MG63 (cell line): ENCODE results near the gene ABCA1. TPM values are rescaled to one million over a fixed set of nuclear protein-coding genes. Genes with fewer than 3 reads are reported as not detected.
"Not testable (repeated sequence)": the region's sequence is repeated elsewhere in the genome, so short reads cannot be mapped to it uniquely, and the experiment has no call there.

Source experiments
- DNase-seq: peaks from one replicate; pipeline ENCODE4 v3.0.0-alpha.2; 2020
- H3K27me3 ChIP-seq: fragments of 250-450 bp; sonication (Bioruptor Pico); 2 replicates; pipeline ENCODE4 v1.5.1; 2020; ENCODE audit warnings: mild to moderate bottlenecking, moderate library complexity
- H3K36me3 ChIP-seq: fragments of 250-450 bp; sonication (Bioruptor Pico); 2 replicates; pipeline ENCODE4 v1.5.1; 2020; ENCODE audit warnings: mild to moderate bottlenecking, moderate library complexity
- H3K4me3 ChIP-seq: fragments of 250-450 bp; sonication (Bioruptor Pico); 2 replicates; pipeline ENCODE4 v1.5.1; 2020; ENCODE audit warnings: mild to moderate bottlenecking, moderate library complexity
- H3K9me3 ChIP-seq: fragments of 250-450 bp; sonication (Bioruptor Pico); 2 replicates; pipeline ENCODE4 v1.5.1; 2020; ENCODE audit warnings: mild to moderate bottlenecking, moderate library complexity
- total RNA-seq: library from RNA; depleted of rRNA; stranded (reverse); fragments of >200 nt; shearing (Covaris generic); gene quantifications from 2 replicates; pipeline ENCODE4 v1.2.3, GENCODE V29; 2014; ENCODE audit warnings: low replicate concordance; rRNA removed

The ABCA1 gene, protein sequence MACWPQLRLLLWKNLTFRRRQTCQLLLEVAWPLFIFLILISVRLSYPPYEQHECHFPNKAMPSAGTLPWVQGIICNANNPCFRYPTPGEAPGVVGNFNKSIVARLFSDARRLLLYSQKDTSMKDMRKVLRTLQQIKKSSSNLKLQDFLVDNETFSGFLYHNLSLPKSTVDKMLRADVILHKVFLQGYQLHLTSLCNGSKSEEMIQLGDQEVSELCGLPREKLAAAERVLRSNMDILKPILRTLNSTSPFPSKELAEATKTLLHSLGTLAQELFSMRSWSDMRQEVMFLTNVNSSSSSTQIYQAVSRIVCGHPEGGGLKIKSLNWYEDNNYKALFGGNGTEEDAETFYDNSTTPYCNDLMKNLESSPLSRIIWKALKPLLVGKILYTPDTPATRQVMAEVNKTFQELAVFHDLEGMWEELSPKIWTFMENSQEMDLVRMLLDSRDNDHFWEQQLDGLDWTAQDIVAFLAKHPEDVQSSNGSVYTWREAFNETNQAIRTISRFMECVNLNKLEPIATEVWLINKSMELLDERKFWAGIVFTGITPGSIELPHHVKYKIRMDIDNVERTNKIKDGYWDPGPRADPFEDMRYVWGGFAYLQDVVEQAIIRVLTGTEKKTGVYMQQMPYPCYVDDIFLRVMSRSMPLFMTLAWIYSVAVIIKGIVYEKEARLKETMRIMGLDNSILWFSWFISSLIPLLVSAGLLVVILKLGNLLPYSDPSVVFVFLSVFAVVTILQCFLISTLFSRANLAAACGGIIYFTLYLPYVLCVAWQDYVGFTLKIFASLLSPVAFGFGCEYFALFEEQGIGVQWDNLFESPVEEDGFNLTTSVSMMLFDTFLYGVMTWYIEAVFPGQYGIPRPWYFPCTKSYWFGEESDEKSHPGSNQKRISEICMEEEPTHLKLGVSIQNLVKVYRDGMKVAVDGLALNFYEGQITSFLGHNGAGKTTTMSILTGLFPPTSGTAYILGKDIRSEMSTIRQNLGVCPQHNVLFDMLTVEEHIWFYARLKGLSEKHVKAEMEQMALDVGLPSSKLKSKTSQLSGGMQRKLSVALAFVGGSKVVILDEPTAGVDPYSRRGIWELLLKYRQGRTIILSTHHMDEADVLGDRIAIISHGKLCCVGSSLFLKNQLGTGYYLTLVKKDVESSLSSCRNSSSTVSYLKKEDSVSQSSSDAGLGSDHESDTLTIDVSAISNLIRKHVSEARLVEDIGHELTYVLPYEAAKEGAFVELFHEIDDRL (N-terminal part only)
- total RNA-seq, result 2.4 and 2.9 TPM in 2 replicates

DNA sequence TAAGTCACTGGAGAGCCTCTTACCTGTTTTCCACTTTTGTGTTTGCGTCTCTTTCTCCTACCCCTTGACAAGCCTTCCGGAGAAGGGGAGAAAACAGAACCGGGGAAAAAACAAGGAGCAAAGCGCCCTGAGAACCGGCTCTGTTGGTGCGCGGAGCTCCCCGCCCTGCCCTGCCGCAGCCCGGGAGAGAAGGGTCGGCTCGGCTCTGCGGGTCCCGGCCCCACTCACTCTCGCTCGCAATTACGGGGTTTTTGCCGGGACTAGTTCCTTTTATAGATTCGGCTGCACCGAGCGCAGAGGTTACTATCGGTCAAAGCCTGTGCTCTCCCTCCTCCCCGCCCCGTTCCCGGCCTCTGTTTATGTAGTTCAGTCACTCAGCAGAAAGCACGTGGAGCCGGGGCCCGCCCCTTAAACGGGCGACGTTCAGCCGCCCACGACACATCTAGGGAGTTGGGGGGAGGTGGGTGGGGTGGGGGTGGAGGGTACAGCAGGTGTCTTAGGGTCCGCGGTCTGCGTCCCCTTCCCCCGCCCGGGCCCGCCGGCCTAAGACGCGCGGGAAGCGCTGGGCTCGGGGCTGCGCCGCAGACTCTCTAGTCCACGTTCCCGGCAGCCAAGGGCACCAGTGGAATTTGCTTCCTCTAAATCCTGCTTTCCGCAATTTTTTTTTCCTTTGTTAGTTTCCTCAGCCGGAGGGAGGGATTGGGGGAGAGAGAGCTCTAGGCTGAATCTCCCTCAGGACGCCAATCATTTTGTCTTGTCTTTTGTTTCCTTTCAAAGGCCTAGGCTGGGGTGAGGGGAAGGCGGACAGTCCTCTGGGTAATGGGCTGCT is at the start of gene ABCA1:
TSS of gene ABCA1 (minus strand) at position 244 of the 829 bp plus-strand sequence. CDS start 24,476 bp downstream, outside the sequence.
- Histone ChIP-seq H3K4me3 (peak within 1 kb of the TSS; percentile 59), H3K9me3 (no peaks in the 10 kb centered on the region), H3K36me3 (no peaks in the 10 kb centered on the region), H3K27me3 (no peaks in the 10 kb centered on the region)
- DNase-seq, result peak; percentile 76

DNA sequence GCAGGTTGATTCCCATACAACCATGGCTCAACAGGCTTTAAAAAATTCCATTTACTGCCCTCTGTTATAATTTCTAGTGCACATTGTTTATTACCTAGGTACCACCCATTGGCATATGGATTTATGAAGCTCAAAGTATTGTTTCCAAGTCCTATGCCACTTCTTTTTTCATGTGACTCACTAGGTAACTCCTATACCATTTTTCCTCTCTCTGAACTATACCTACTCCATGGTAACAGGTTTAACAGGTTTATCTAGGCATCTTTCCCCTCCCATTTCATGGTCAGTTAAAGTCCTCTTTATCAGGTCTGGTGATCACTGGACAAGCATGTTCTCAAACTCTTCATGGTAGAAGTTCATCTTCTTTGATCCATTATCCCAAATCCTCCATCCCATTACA is 49.6 kb upstream of the ABCA1 start:
- no peak for DNase-seq
- no peaks in the 10 kb centered on the region for H3K27me3 ChIP-seq
- H3K4me3 ChIP-seq, result no peak overlapping the region
- no peaks in the 10 kb centered on the region for H3K36me3 ChIP-seq
- no peaks in the 10 kb centered on the region for H3K9me3 ChIP-seq

DNA sequence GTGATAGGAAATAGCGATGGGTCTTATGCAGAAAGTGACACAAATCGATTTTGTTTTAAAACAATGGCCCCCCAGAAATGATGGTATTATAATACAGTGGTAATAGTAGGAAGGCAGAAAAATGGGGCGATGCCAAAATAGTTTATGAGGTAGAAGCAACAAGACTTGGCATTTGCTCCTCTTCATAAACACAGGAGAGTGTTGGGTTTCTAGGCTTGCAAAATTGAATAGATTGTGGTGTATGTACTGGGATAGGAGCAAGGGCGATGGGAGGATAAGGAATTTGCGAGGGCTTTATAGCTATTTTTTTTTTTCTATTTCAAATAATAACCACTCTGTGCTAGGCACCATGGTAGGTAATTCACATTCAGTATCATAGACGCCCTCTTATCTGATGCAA is 49.2 kb upstream of the ABCA1 start:
- DNase-seq, result no peak
- no peaks in the 10 kb centered on the region for H3K27me3 ChIP-seq
- no peak overlapping the region for H3K4me3 ChIP-seq
- no peaks in the 10 kb centered on the region for H3K9me3 ChIP-seq
- no peaks in the 10 kb centered on the region for H3K36me3 ChIP-seq

DNA sequence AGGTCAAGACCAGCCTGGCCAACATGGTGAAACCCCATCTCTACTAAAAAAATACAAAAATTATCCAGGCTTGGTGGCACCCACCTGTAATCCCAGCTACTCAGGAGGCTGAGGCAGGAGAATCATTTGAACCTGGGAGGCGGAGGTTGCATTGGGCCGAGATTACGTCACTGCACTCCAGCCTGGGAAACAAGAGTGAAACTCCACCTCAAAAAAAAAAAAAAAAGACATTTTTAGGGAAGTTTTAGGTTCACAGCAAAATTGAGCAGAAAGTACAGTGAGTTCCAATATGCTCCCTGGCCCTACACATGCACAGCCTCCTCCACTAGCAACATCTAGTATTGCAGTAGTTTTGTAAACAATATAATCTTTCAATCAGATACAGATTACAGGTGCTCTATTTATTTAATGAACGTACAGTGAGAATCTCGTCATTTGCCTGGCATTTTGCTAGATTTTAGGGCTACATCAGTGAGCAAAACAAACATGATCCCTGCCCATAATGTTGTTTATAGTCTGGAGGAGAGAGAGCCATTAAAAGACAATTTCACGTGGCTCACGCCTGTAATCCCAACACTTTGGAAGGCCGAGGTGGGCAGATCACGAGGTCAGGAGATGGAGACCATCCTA is 48.1 kb upstream of the ABCA1 start:
- H3K4me3 ChIP-seq, H3K27me3 ChIP-seq, H3K9me3 ChIP-seq, DNase-seq, H3K36me3 ChIP-seq: not testable (repeated sequence)

DNA sequence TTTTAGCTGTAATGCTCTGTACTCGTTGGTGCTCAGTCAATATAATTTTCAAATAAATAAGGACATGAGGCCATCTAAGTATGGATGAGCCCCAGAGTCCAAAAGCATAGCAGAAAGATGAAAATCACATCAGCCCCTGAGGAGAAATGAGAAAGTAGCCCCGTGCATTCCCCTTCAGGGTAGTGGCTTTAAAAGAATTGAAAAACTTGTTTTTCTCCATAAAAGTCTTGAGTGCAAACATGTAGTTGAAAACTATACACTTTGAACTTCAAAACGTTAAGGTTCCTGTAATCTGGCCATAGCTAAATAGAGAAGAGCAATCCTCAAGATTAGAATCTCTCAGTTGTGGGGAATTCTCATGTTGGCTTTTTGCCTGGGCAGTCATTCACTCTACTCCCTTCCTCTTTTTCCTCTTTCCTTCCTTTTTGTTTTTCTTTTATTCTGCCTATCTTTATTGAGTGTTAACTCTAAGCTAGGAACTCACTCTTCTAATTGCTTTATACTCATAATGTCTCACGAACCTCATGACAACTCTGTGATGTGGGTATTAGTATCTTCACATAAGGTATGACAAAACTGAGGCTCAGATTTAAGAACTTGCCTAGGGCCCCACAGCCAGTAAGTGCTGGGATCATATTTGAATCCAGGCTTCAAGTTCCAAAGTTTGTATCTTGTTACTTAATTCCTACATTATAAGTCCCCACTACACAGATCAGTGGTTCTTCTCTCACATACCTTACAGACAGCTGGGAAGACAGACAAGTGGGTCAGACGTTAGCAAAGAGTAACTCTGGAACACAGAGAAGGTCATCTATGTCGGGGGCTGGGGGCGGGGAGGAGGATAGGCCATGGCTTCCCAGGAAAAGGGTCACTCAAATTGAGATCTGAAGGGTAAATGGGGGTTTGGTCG is 46.4 kb upstream of the ABCA1 start:
- no peak for DNase-seq
- Histone ChIP-seq H3K36me3 (no peaks in the 10 kb centered on the region), H3K27me3 (no peaks in the 10 kb centered on the region), H3K4me3 (no peak overlapping the region), H3K9me3 (no peaks in the 10 kb centered on the region)

DNA sequence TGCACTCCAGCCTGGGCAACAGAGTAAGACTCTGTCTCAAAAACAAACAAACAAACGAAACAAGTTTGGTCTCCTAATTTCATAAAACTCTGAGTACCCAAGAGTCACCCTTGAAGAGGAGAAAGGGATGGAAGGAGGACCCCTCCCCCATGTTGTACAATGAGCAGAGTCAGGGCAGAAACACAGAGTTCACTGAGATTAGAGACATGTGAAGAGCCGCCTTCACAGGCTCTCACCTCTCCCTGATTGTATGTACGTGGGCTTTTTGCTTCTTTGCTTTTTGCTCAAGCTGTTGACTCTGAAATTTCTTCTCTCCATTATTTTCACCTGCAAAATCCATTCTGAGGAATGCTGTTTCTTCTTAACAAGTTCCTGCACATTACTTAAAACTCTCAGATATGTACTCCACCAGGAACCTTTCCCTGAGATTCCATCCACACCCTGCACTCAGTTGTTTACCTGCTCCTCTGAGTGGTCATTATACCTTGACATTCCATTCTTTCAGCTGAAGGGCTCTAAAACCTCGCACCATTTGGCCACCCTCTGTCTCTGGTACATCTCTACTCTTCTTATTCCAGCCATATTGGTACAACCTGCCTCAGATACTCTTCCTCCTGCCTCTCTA is 44.4 kb upstream of the ABCA1 start:
- Histone ChIP-seq H3K27me3 (no peaks in the 10 kb centered on the region), H3K4me3 (no peak overlapping the region), H3K9me3 (no peaks in the 10 kb centered on the region), H3K36me3 (no peaks in the 10 kb centered on the region)
- DNase-seq, result no peak

DNA sequence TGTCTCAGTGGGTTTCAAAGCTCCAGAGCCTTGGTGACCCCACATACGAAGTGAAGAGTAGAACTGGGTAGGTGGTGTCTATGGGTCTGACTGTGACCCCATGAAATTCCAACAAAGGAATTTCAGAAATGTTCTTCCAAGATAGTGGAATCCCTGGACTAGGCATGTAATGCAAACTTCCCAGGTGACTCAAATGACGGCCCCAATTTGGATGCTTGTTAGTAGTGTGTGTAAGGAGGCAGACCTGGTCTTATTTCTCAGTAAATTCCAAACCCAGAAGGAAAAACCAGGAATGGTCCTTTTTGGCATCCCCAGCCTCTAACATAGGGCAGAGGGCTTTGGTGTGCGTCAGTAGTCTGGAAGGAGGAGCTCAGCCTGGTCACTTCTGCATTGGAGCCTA is 43.6 kb upstream of the ABCA1 start:
- H3K36me3 ChIP-seq, result no peaks in the 10 kb centered on the region
- no peak for DNase-seq
- no peaks in the 10 kb centered on the region for H3K9me3 ChIP-seq
- no peaks in the 10 kb centered on the region for H3K27me3 ChIP-seq
- no peak overlapping the region for H3K4me3 ChIP-seq

DNA sequence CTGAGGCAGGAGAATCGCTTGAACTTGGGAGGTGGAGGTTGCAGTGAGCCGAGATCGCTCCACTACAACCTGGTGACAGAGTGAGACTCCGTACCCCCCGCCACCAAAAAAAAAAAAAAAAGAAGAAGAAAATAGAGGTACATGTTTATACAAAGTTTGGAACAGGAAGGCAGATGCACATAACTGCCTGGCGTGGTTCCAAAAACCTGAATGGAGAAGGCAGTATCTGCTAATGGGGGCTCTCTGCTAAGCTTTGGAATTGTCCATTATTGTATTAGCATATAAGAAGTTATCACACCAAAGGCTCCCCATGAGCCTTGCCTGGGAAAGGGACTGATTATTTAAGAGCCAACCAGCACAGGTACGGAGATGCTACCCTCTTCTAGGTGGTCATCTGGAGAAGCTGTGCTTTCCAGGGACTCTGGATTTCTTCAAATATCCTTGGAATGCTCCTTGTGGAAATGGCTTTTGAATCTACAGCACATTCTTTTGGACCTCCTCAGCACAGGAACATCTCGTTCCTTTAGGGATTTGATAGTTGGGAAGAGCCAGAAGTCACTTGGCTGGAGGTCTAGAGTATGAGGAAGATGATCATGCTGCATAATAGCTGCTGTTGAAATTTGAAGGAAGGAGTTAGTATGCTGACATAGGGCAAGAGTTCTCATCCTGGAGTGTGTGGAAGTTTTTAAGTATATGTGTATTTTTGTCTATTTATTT is 42.5 kb upstream of the ABCA1 start:
- no peaks in the 10 kb centered on the region for H3K36me3 ChIP-seq
- H3K27me3 ChIP-seq, result no peaks in the 10 kb centered on the region
- H3K9me3 ChIP-seq, result no peaks in the 10 kb centered on the region
- DNase-seq, result no peak
- H3K4me3 ChIP-seq, result no peak overlapping the region

DNA sequence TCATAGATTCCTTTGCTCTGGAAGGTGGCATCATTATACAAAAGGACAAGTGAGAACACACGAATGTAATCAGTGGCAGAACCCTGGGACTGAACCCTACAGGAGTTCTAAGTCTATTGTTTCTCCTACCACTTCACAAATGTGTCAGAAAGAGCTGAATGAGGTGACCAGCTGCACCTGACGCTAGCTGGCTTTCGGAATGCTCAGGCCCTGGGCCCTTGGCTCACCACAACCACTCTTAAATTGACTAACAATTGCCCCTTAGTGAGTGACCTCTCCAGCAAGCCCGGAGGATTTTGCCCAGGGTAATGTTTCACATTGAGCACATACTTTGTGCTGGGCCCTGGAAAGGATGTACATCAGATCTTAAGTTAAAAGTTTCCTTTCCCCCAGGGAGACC is 41.2 kb upstream of the ABCA1 start:
- Histone ChIP-seq H3K4me3 (peak overlapping the region; percentile 98; the same call in 1 of the 2 replicates), H3K36me3 (no peaks in the 10 kb centered on the region), H3K9me3 (no peaks in the 10 kb centered on the region), H3K27me3 (no peaks in the 10 kb centered on the region)
- no peak for DNase-seq

DNA sequence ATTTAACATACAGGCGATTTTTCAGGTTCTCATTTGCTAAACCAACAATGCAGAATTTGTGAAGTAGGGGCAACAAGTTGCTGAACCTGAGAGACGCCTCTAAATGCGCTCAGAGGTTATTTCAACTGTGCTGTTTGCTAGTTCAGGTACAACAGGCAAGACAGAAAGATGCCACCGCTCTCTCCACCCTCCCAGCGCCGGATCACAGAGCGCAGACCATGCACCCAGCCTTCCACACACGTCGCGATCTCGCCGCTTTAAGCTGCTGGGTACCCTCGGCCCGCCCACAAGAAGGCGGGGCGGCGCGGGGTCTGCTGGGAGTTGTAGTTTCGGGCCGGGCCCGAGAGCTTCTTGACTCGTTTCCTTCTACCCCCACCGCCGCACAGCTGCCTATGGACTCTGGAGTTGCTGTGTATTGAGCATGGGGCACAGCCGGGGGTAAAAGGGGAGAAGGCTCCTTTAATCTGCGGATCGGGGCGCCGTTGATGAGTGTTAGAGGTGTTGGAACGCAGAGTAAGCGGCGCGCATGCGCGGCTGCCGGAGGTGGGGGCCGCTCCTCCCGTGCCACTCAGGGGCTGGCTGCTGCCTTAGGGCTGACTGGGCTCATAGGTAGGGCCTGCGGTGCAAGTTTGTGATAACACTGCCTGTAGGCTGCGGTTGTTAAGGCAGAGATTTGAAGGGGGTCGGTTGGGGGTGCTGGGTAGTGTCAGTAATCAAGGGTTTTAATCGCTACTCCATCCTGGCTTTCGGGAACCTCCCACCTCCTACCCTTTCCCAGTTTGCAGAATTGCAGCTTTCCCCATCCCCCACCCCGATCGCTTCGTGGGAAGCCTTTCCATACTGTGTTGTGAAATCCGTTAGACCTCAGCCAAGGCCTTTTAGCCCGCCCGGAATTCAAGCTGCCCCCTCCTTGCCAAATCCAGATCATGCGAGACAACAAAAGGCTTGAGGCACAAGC is 40.3 kb upstream of the ABCA1 start:
- Histone ChIP-seq H3K9me3 (no peaks in the 10 kb centered on the region), H3K4me3 (peak overlapping the region; percentile 98), H3K27me3 (no peaks in the 10 kb centered on the region), H3K36me3 (no peaks in the 10 kb centered on the region)
- DNase-seq, result peak; percentile 85

DNA sequence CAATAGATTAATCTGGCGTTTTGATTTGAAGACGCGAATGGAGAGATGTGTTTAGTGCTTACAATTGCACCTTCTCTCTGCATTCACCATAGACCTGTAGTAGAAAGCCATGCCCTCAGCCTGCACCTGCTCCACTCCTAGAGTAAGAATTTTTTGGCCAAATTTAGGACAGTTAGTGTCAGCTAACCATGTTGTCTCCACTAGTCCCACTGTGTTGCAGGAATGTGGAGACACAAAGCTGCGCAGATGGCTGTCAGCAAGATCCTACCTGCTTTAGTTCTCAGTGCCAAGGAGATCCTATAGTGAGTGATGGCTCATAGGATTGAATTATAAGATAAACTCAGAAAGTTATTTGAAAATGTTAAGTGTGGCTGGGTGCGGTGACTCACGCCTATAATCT is 35.1 kb upstream of the ABCA1 start:
- Histone ChIP-seq H3K27me3 (no peaks in the 10 kb centered on the region), H3K4me3 (no peak overlapping the region), H3K9me3 (no peaks in the 10 kb centered on the region), H3K36me3 (no peaks in the 10 kb centered on the region)
- no peak for DNase-seq

DNA sequence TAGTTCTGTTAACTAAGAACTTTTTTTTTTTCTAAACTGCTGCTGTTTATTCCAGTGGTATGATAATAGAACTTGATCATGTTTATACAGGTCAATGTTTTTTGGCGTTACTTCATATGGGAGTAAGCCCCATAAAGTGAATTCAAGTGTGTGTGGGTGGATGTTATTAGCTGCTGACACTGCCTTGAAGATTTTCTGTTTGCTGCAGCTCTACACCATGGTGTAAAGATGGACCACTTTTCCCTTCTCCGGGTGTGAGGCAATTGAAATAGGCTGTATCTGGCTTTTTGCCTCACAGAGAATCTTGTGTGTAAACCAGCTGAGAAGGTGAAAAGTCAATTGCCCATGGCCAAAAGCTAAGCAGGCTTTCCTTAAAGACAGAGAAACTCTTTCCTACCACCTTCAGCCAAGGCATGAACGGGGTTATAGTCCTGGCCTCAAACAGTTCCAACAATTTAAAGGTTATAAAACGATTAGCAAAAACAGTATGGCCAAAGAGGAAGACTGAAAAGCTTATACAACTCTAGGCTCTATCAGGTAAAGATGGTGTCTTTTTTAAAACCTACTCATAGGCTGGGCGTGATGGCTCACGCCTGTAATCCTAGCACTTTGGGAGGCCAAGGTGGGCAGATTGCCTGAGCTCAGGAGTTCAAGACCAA is 33.9 kb upstream of the ABCA1 start:
- Histone ChIP-seq H3K36me3 (no peaks in the 10 kb centered on the region), H3K9me3 (no peaks in the 10 kb centered on the region)
- DNase-seq, result no peak

More for the DNA sequence above, 33.9 kb upstream of the ABCA1 start:
- Histone ChIP-seq H3K4me3 (no peak overlapping the region), H3K27me3 (no peaks in the 10 kb centered on the region)
